ENCODE measurements around the gene ZNF662.

GRCh38 chr3:42936157-42936981 is 30.4 kb downstream of the ZNF662 start:
- no peak for TF ChIP-seq ZNF274 (IDR thresholded peaks at IDR 0.05; ENCODE audit: low read depth, low read length)
- TF ChIP-seq YY1 (IDR thresholded peaks at IDR 0.05; ENCODE audit: insufficient read depth, insufficient read length), result no peak
- TF ChIP-seq SUZ12 (IDR thresholded peaks at IDR 0.05; ENCODE audit: extremely low read depth, insufficient read depth, insufficient read length), result no peak

Measured in NT2/D1 (cell line).